OCI-LY3 (cell line): Measurements from ENCODE around the gene HYAL3.
"Not testable (repeated sequence)": the region's sequence is repeated elsewhere in the genome, so short reads cannot be mapped to it uniquely, and the experiment has no call there.

Source experiments
- H2AFZ ChIP-seq: fragments of 200-600, 300-600 bp; shearing (Covaris generic); 2 replicates; pipeline ENCODE4 v1.6.0; 2014; ENCODE audit warnings: antibody characterized with exemption, low read depth, low read length
- H3K27ac ChIP-seq: fragments of 200-600, 300-600 bp; sonication (generic); 2 replicates; pipeline ENCODE4 v1.5.1; 2014; ENCODE audit warnings: mild to moderate bottlenecking, low read length, moderate library complexity, mixed read lengths
- H3K27me3 ChIP-seq: fragments of 200-600, 300-600 bp; sonication (generic); 2 replicates; pipeline ENCODE4 v1.6.1; 2014; ENCODE audit warnings: low read depth, low read length, mixed read lengths
- H3K36me3 ChIP-seq: fragments of 200-600, 300-600 bp; sonication (generic); replicated peaks from 2 replicates; pipeline ENCODE3; 2014; ENCODE audit warnings: low read depth, low read length, mixed read lengths
- H3K4me1 ChIP-seq: fragments of 300-600, 200-600 bp; sonication (generic); 2 replicates; pipeline ENCODE4 v1.6.1; 2014; ENCODE audit warnings: low read length, mixed read lengths
- H3K4me2 ChIP-seq: fragments of 200-600, 300-600 bp; sonication (generic); 2 replicates; pipeline ENCODE4 v1.6.1; 2014; ENCODE audit warnings: low read length, mixed read lengths
- H3K4me3 ChIP-seq: fragments of 300-600, 200-600 bp; sonication (generic); 2 replicates; pipeline ENCODE4 v1.5.1; 2014; ENCODE audit warnings: antibody characterized with exemption, mild to moderate bottlenecking, low read length, moderate library complexity
- H3K79me2 ChIP-seq: fragments of 300-600, 200-600 bp; shearing (Covaris generic); 2 replicates; pipeline ENCODE4 v1.6.1; 2014; ENCODE audit warnings: mild to moderate bottlenecking, low read length, mixed read lengths
- H3K9ac ChIP-seq: fragments of 300-600, 200-600 bp; shearing (Covaris generic); 2 replicates; pipeline ENCODE4 v1.6.0; 2014; ENCODE audit warnings: mild to moderate bottlenecking, low read length, moderate library complexity
- H3K9me3 ChIP-seq: fragments of 200-600, 300-600 bp; shearing (Covaris generic); 2 replicates; pipeline ENCODE4 v1.6.1; 2014; ENCODE audit warnings: low read length, mixed read lengths; ENCODE audit not compliant: insufficient read depth
- H4K20me1 ChIP-seq: fragments of 200-600, 300-600 bp; sonication (generic); 2 replicates; pipeline ENCODE4 v1.6.1; 2016; ENCODE audit warnings: low read length, mixed read lengths; ENCODE audit not compliant: insufficient read depth
- CTCF ChIP-seq: fragments of 200-600, 300-600 bp; sonication (generic); IDR thresholded peaks from 2 replicates; pipeline ENCODE4 v1.5.1; 2014; ENCODE audit warnings: antibody characterized with exemption, low read length, low read depth
- EZH2phosphoT487 ChIP-seq: fragments of 200-600 bp; shearing (Covaris generic); IDR thresholded peaks from 2 replicates; pipeline ENCODE4 v1.6.1; 2018; ENCODE audit warnings: antibody characterized with exemption, mixed run types, low read depth

Gene HYAL3

GRCh38 chr3:50316657-50317242, 17.5 kb upstream of the HYAL3 start:
- Histone ChIP-seq H3K36me3 (peaks cover 21% of the 10 kb centered on the region), H3K4me3 (no peak overlapping the region), H3K9ac (no peak overlapping the region), H3K4me1 (peaks cover 16% of the 10 kb centered on the region), H3K27ac (no peak overlapping the region), H3K79me2 (peaks cover 19% of the 10 kb centered on the region), H3K9me3 (no peaks in the 10 kb centered on the region), H3K27me3 (no peaks in the 10 kb centered on the region), H2AFZ (no peak overlapping the region), H4K20me1 (no peaks in the 10 kb centered on the region), H3K4me2 (no peak overlapping the region)
- TF ChIP-seq EZH2phosphoT487: no peak
- TF ChIP-seq CTCF: no peak

- Histone ChIP-seq H3K4me2 (no peak overlapping the region), H2AFZ (no peak overlapping the region), H3K79me2 (peaks cover 7% of the 10 kb centered on the region), H3K4me3 (no peak overlapping the region), H3K4me1 (peaks cover 9% of the 10 kb centered on the region), H3K9me3 (peaks cover under 1% of the 10 kb centered on the region; the same call in 1 of the 2 replicates), H3K27ac (no peak overlapping the region), H3K9ac (no peak overlapping the region), H3K36me3 (peaks cover 21% of the 10 kb centered on the region), H3K27me3 (no peaks in the 10 kb centered on the region), H4K20me1 (no peaks in the 10 kb centered on the region)
- TF ChIP-seq CTCF (no peak), EZH2phosphoT487 (no peak)
Measured at GRCh38 chr3:50314816-50315215, 15.6 kb upstream of the HYAL3 start.

GRCh38 chr3:50314342-50314741, 15.1 kb upstream of the HYAL3 start:
- peaks cover 23% of the 10 kb centered on the region for H3K36me3 ChIP-seq
- no peak overlapping the region for H3K9ac ChIP-seq
- peaks cover 3% of the 10 kb centered on the region; the same call in 1 of the 2 replicates for H3K79me2 ChIP-seq
- no peak overlapping the region for H2AFZ ChIP-seq
- no peak for TF ChIP-seq EZH2phosphoT487
- H4K20me1 ChIP-seq: no peaks in the 10 kb centered on the region
- H3K27me3 ChIP-seq: no peaks in the 10 kb centered on the region
- H3K4me1 ChIP-seq: peaks cover 9% of the 10 kb centered on the region; the same call in 1 of the 2 replicates
- no peak overlapping the region for H3K27ac ChIP-seq
- peaks cover 5% of the 10 kb centered on the region for H3K9me3 ChIP-seq
- no peak overlapping the region for H3K4me2 ChIP-seq
- no peak overlapping the region for H3K4me3 ChIP-seq

GRCh38 chr3:50312041-50312440, 12.8 kb upstream of the HYAL3 start:
- not testable (repeated sequence) for H3K27ac ChIP-seq, H3K4me1 ChIP-seq, H3K4me3 ChIP-seq, H3K9me3 ChIP-seq, H4K20me1 ChIP-seq, H3K27me3 ChIP-seq, H3K4me2 ChIP-seq, H2AFZ ChIP-seq, H3K79me2 ChIP-seq, H3K9ac ChIP-seq
- H3K36me3 ChIP-seq: peaks cover 11% of the 10 kb centered on the region

- Histone ChIP-seq H3K36me3 (peaks cover 3% of the 10 kb centered on the region), H3K27me3 (no peaks in the 10 kb centered on the region), H3K9me3 (peaks cover 7% of the 10 kb centered on the region), H3K4me2 (no peak overlapping the region), H3K9ac (no peak overlapping the region), H3K79me2 (no peaks in the 10 kb centered on the region), H2AFZ (no peak overlapping the region), H3K27ac (no peak overlapping the region), H3K4me1 (peaks cover 8% of the 10 kb centered on the region; the same call in 1 of the 2 replicates), H3K4me3 (no peak overlapping the region), H4K20me1 (no peaks in the 10 kb centered on the region)
- TF ChIP-seq EZH2phosphoT487: no peak
Measured at GRCh38 chr3:50304601-50305000, 5.4 kb upstream of the HYAL3 start.
